Tongue (tissue), 2 donors: Measurements from ENCODE around the gene ATXN2. TPM values are rescaled to one million over a fixed set of nuclear protein-coding genes. Genes with fewer than 3 reads are reported as not detected.

ENCODE experiments used
- DNase-seq: peaks from one replicate; pipeline ENCODE4 v3.0.0-alpha.2; 2015
- total RNA-seq: library from RNA; depleted of rRNA; stranded (reverse); fragments of >200 nt; gene quantifications from one replicate; pipeline ENCODE4 v1.2.3, GENCODE V29; 2014

ATXN2 gene
- total RNA-seq, 1 donor from 2014 or later, result 51.4 TPM

GRCh38 chr12:111436266-111436665 is 162.8 kb downstream of the ATXN2 start:
- DNase-seq, result no peak

GRCh38 chr12:111435661-111436201 is 163.4 kb downstream of the ATXN2 start:
- DNase-seq, result no peak

- no peak for DNase-seq
These were observed 164.3 kb downstream of the ATXN2 start for GRCh38 chr12:111434680-111435338.

- DNase-seq, result no peak
These were observed 165.1 kb downstream of the ATXN2 start for GRCh38 chr12:111434049-111434448.

GRCh38 chr12:111431772-111432171 is 167.3 kb downstream of the ATXN2 start:
- no peak for DNase-seq

DNA sequence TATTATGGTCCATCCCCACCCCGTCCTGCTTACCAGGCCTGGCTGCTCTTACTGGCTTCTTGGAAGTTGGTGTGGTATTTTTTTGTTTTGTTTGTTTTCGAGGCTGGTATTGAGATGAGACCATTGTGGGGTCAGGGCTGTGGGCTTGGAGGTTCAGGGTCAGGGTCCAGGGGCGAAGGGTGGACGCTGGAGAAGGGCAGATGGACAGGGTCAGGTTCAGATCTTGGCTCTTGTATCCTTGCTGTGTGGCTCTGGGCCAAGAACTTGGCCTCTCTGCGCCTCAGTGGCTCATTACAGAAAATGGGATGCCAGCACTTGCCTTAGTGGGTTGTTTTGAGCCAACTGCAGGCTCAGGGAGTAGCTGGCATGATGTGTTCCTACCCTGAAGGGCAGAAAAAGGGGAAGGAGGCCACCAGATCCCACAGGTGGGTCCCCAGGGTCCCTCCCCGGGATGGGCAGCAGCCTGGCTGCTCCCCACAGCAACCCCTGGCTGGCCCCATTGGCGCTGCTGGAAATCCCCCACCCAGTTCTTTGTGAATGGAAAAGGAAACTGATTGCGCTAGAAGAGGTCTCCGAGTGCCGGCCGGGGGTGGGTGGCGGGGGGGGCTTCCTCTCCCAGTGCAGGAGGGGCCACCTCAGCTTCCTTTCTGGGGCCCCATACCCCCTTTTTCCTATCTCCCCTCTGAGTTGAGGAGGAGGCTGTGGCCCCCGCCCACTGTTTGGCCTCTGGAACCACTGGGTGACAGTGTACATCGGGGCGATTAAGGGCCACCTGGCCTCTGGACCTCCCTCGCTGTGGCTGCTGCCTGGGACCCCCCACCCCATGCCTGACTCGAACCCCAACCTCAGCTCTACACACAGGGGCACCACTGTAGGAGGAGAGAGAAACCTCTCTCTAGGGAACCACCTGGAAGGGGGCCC is 168.4 kb downstream of the ATXN2 start:
- no peak for DNase-seq

- no peak for DNase-seq
These were observed 169.2 kb downstream of the ATXN2 start for GRCh38 chr12:111429828-111430432.

- no peak for DNase-seq
These were observed 170.4 kb downstream of the ATXN2 start for GRCh38 chr12:111428728-111429175.

DNA sequence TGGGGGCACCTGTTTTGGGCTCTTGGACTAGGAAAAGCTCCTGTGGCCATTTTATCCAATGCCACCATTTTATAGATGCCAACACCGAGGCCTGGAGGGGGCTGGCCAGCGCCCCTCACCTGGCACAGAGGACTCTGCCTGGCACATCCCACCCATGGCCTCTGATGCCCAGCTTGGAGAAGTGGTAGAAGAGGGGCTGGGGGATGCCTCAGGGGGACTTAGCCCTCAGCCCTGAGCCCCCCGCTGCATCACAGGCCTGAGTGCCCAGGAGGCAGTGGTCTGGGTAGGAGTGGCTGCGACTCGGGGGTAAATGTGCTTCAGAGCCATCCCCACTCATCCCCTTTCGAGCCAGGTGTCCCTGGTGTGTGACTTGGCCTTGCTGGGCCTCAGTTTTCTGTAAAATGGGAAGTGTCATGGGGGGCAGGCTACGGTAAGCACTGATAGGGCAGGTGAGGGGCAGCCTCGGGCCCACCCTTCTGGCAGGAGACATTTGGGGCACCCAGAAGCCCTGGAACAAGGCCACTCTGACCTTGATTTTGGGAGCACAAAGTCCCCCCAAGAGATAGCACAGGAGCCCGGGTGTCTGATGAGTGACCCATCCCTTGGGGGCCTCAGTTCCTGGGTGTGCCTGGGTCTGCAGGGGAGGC is 170.9 kb downstream of the ATXN2 start:
- no peak for DNase-seq

DNA sequence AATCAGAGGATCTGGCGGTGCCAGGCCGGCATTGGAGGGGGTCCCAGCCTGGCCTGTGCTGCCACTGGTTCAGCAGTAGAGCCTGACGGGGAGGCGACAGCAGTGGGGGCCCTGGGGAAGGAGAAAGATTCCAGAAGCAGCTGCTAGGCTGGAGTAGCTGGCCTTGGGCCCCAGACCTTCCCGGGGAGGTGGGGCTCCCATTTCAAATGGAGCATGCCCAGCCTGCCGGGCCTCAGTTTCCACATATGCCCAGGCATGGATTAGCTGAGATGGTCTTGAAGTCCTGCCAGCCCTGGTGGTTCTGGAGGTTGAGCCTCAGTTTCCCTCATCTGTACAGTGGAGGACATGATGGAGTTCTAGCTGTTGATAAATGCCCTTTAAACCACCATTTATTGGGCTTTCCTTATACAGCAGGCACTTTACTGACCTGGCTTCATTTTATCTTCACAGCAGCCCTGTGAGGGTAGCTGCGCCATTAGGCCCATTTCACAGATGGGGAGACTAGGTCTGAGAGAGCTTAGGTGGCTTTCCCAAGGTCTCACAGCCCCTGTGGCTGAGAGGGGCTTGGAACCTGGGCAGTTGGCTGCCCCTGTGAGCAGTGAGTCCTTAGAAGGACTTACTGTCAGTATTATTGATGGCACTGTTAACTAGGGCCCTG is 171.6 kb downstream of the ATXN2 start:
- DNase-seq, result no peak

DNA sequence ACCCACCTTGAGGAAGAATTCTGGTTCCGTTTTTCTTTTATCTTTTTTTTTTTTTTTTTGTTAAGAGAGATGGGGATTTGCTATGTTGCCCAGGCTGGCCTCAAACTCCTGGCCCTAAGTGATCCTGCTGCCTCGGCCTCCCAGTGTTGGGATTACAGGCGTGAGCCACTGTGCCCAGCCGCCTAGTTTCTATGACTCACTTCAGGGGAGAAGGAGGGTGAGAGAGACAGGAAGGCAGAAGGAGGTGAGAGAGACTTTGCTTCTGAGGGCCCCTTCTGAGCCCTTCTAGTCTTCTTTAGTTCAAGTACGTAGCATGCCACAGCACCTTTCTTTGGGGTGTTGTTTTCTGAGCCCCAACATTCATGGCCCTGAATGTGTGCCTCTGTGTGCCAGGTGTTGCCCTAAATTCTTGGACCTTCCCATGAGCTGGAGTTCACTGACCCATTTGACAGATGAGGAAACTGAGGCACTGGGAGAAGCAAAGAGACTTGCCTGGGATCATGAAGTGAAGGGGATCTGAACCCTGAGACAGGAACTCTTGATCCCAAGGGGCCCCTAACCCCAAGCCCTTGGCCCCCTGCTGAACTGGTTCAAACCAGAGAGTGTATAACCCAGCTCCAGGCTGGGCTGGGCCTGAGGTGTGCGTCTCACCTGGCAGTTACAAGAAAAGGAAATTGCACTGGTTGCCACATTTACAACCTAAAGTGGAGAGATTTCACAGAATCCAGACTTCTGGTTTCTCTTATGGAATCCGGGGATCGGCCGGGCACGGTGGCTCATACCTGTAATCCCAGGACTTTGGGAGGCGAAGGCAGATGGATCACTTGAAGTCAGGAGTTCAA is 172.6 kb downstream of the ATXN2 start:
- no peak for DNase-seq

GRCh38 chr12:111425655-111426054 is 173.5 kb downstream of the ATXN2 start:
- no peak for DNase-seq

DNA sequence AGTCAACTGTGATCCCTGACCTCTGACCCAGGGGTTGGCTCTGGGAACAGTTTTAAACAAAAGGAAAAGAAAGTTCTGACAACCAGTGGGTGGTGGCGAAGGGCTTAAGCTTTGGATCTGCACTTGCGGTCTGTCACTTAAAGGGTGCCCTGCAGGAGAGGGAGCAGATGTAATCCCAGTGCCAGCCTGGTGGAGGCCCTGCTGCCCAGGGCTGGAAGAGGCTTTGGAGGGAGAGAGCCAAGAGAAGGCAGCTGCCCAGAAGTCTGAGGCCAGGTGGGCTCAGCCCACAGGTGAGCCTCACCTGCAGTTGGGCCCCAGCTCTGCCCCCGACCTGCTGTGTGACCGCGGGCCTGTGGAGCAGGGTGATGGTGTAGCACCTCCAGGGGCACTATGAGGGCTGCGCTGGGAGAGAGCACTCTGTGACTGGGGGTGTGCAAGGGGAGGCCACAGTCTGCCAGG is 174.3 kb downstream of the ATXN2 start:
- no peak for DNase-seq

GRCh38 chr12:111424189-111424792 is 174.8 kb downstream of the ATXN2 start:
- no peak for DNase-seq

- no peak for DNase-seq
These were observed 178.6 kb downstream of the ATXN2 start for GRCh38 chr12:111420494-111420893.

DNA sequence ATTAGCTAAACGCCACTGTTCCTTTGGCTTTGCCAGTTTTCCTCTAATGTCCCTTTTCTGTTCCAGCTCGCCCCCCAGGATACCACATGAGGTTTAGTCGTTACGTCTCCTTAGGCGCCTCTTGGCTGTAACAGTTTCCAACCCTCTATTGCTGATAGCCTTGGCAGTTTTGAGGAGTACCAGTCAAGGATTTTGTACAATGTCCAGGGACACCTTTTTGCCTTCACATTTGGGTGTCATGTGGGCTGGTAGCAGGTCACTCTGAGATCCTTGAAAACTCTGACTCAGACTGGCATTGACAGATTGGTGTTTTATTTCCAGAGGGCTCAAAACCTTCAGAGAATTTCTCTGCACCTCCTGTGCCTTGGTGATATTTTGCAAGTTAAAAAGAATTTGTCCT is 179.3 kb downstream of the ATXN2 start:
- DNase-seq, result no peak

- DNase-seq, result no peak
These were observed 180.6 kb downstream of the ATXN2 start for GRCh38 chr12:111418594-111418880.

GRCh38 chr12:111417784-111418593 is 181.1 kb downstream of the ATXN2 start:
- no peak for DNase-seq

GRCh38 chr12:111417290-111417689 is 181.8 kb downstream of the ATXN2 start:
- no peak for DNase-seq
